Astrocyte (in vitro differentiated cells and primary cell): ENCODE results near the gene KNOP1. TPM values are rescaled to one million over a fixed set of nuclear protein-coding genes. Genes with fewer than 3 reads are reported as not detected.

Experiments used
- DNase-seq: peaks from one replicate; pipeline ENCODE4 v3.0.0-alpha.2; 2010; ENCODE audit warnings: low read depth
- FAIRE-seq: peaks from 2 replicates; lab custom pipeline; 2011; peaks lifted over from hg19 to GRCh38; lab: Jason Lieb, UNC
- H2AFZ ChIP-seq: 2 replicates; pipeline ENCODE4 v1.6.0; 2012; ENCODE audit warnings: low read depth, low read length, inconsistent platforms
- H3K27ac ChIP-seq: 2 replicates; pipeline ENCODE4 v1.5.1; 2011; ENCODE audit warnings: low read depth, low read length, inconsistent platforms
- H3K27me3 ChIP-seq: 2 replicates; pipeline ENCODE4 v1.6.0; 2011; ENCODE audit warnings: low read length, inconsistent platforms; ENCODE audit not compliant: insufficient read depth
- H3K36me3 ChIP-seq: 2 replicates; pipeline ENCODE4 v1.5.1; 2011; ENCODE audit warnings: low read length, inconsistent platforms; ENCODE audit not compliant: insufficient read depth
- H3K4me1 ChIP-seq: 2 replicates; pipeline ENCODE4 v1.5.1; 2011; ENCODE audit warnings: low read length, inconsistent platforms; ENCODE audit not compliant: insufficient read depth
- H3K4me2 ChIP-seq: 2 replicates; pipeline ENCODE4 v1.6.0; 2012; ENCODE audit warnings: low read length, inconsistent platforms
- H3K4me3 ChIP-seq: 2 replicates; pipeline ENCODE4 v1.5.1; 2011; ENCODE audit warnings: low read depth, mild to moderate bottlenecking, low read length, inconsistent platforms; ENCODE audit not compliant: insufficient read depth
- H3K79me2 ChIP-seq: 2 replicates; pipeline ENCODE4 v1.6.0; 2012; ENCODE audit warnings: mild to moderate bottlenecking, low read length, inconsistent platforms; ENCODE audit not compliant: insufficient read depth
- H3K9ac ChIP-seq: 2 replicates; pipeline ENCODE4 v1.6.0; 2012; ENCODE audit warnings: mild to moderate bottlenecking, low read length, inconsistent platforms
- H3K9me3 ChIP-seq: 2 replicates; pipeline ENCODE4 v1.5.1; 2012; ENCODE audit warnings: low read depth, mild to moderate bottlenecking, low read length, inconsistent platforms; ENCODE audit not compliant: insufficient read depth
- H4K20me1 ChIP-seq: 2 replicates; pipeline ENCODE4 v1.6.0; 2012; ENCODE audit warnings: low read length, inconsistent platforms; ENCODE audit not compliant: insufficient read depth
- H3K27ac Mint-ChIP-seq: one replicate; pipeline ENCODE4 v1.8.0; 2021; ENCODE audit warnings: mild to moderate bottlenecking, mixed read lengths; ENCODE audit not compliant: unreplicated experiment
- H3K27me3 Mint-ChIP-seq: one replicate; pipeline ENCODE4 v1.8.0; 2021; ENCODE audit warnings: low read depth, mixed read lengths; ENCODE audit not compliant: unreplicated experiment
- H3K36me3 Mint-ChIP-seq: one replicate; pipeline ENCODE4 v1.8.0; 2021; ENCODE audit warnings: low read depth, mixed read lengths; ENCODE audit not compliant: unreplicated experiment
- H3K4me1 Mint-ChIP-seq: one replicate; pipeline ENCODE4 v1.8.0; 2021; ENCODE audit warnings: low read depth, mixed read lengths; ENCODE audit not compliant: unreplicated experiment
- H3K4me3 Mint-ChIP-seq: one replicate; pipeline ENCODE4 v1.8.0; 2021; ENCODE audit warnings: mild to moderate bottlenecking, moderate library complexity, mixed read lengths; ENCODE audit not compliant: unreplicated experiment
- H3K9me3 Mint-ChIP-seq: one replicate; pipeline ENCODE4 v1.8.0; 2021; ENCODE audit warnings: mild to moderate bottlenecking, mixed read lengths; ENCODE audit not compliant: unreplicated experiment
- CTCF ChIP-seq: IDR thresholded peaks from 2 replicates; pipeline ENCODE4 v1.5.1; 2011; ENCODE audit warnings: low read depth, mild to moderate bottlenecking, inconsistent platforms, low read length, moderate library complexity; ENCODE audit not compliant: insufficient read depth
- EZH2 ChIP-seq: IDR thresholded peaks from 2 replicates; pipeline ENCODE4 v1.6.1; 2012; ENCODE audit warnings: mild to moderate bottlenecking, low read length, inconsistent platforms; ENCODE audit not compliant: insufficient read depth
- total RNA-seq: library from RNA; stranded (reverse); gene quantifications from 2 replicates; pipeline ENCODE4 v1.2.1, GENCODE V29; 2021

Gene KNOP1
- total RNA-seq, 1 donor from 2014 or later, result 22.9 TPM

GRCh38 chr16:19698480-19699465 is 19.3 kb downstream of the KNOP1 start:
- peak; percentile 68 for DNase-seq
- FAIRE-seq, result no peak
- Histone ChIP-seq H3K9me3 (no peaks in the 10 kb centered on the region), H4K20me1 (peaks cover 15% of the 10 kb centered on the region), H3K36me3 (peaks cover 13% of the 10 kb centered on the region), H3K27me3 (no peaks in the 10 kb centered on the region), H3K4me2 (no peak overlapping the region), H3K9ac (no peak overlapping the region), H2AFZ (no peak overlapping the region), H3K27ac (no peak overlapping the region), H3K4me1 (peaks cover 39% of the 10 kb centered on the region), H3K79me2 (peaks cover 7% of the 10 kb centered on the region), H3K4me3 (no peak overlapping the region)
- H3K27ac Mint-ChIP-seq, result no peak overlapping the region
- H3K36me3 Mint-ChIP-seq, result peaks cover 23% of the 10 kb centered on the region
- no peak for TF ChIP-seq EZH2
- no peak for TF ChIP-seq CTCF
- peaks cover 2% of the 10 kb centered on the region for H3K9me3 Mint-ChIP-seq
- H3K4me1 Mint-ChIP-seq, result peaks cover 28% of the 10 kb centered on the region
- H3K27me3 Mint-ChIP-seq, result no peaks in the 10 kb centered on the region
- no peak overlapping the region for H3K4me3 Mint-ChIP-seq

- no peak overlapping the region for H3K27ac Mint-ChIP-seq
- H3K4me1 Mint-ChIP-seq, result peaks cover 28% of the 10 kb centered on the region
- Histone ChIP-seq H2AFZ (no peak overlapping the region), H3K27me3 (no peaks in the 10 kb centered on the region), H3K9ac (no peak overlapping the region), H3K79me2 (peaks cover 7% of the 10 kb centered on the region), H3K4me2 (no peak overlapping the region), H3K36me3 (peaks cover 13% of the 10 kb centered on the region), H4K20me1 (peaks cover 15% of the 10 kb centered on the region), H3K4me3 (no peak overlapping the region), H3K4me1 (peaks cover 39% of the 10 kb centered on the region), H3K27ac (no peak overlapping the region), H3K9me3 (no peaks in the 10 kb centered on the region)
- H3K4me3 Mint-ChIP-seq, result no peak overlapping the region
- H3K27me3 Mint-ChIP-seq, result no peaks in the 10 kb centered on the region
- FAIRE-seq, result no peak
- H3K36me3 Mint-ChIP-seq, result peaks cover 18% of the 10 kb centered on the region
- H3K9me3 Mint-ChIP-seq, result peaks cover 2% of the 10 kb centered on the region
- DNase-seq, result no peak
- no peak for TF ChIP-seq CTCF
Observed at GRCh38 chr16:19697756-19698318, 20.2 kb downstream of the KNOP1 start.
